Stimulated activated naive B cell treated with anti-CD40 and anti-IgM and Interleukin-4, amounts not matched to agents 10 μg/mL and 1 μg/mL and 100 μg/mL, for 72 hours (primary cell): Measurements from ENCODE around the gene MRPS23.

Experiments
- ATAC-seq, 2 donors: fragments of 150-1000 bp; cut with Tn5 transposase; replicated peaks; 2 replicates each; pipeline ENCODE4 v1.10.0; 2021; ENCODE audit warnings: moderate library complexity in 1 of 2
- DNase-seq: peaks from one replicate; pipeline ENCODE4 v3.0.0; 2021
- H3K27ac Mint-ChIP-seq: one replicate; pipeline ENCODE4 v1.8.0; 2022; ENCODE audit warnings: mild to moderate bottlenecking, mixed read lengths
- H3K27me3 Mint-ChIP-seq, 2 donors: one replicate each; pipeline ENCODE4 v1.8.0; 2022; ENCODE audit warnings: mixed read lengths in 2 of 2
- H3K36me3 Mint-ChIP-seq, 2 donors: one replicate each; pipeline ENCODE4 v1.8.0; 2022; ENCODE audit warnings: mixed read lengths in 2 of 2, mild to moderate bottlenecking in 1 of 2
- H3K4me1 Mint-ChIP-seq, 2 donors: one replicate each; pipeline ENCODE4 v1.8.0; 2022; ENCODE audit warnings: mixed read lengths in 2 of 2, mild to moderate bottlenecking in 1 of 2
- H3K4me3 Mint-ChIP-seq, 2 donors: one replicate each; pipeline ENCODE4 v1.8.0; 2022; ENCODE audit warnings: mild to moderate bottlenecking in 2 of 2, mixed read lengths in 2 of 2, moderate library complexity in 1 of 2
- H3K9me3 Mint-ChIP-seq, 2 donors: one replicate each; pipeline ENCODE4 v1.8.0; 2022; ENCODE audit warnings: mixed read lengths in 2 of 2, mild to moderate bottlenecking in 1 of 2

Gene MRPS23

GRCh38 chr17:57849874-57850754 is at the start of gene MRPS23:
Gene MRPS23, minus strand, starts transcription at chr17:57850044. Its CDS starts 34 bp downstream, at chr17:57850010.
- peak within 1 kb of the TSS; percentile 89 to 92 for H3K4me3 Mint-ChIP-seq
- H3K27ac Mint-ChIP-seq, result peak within 1 kb of the TSS; percentile 96
- ATAC-seq (peak; percentile 94 to 95), DNase-seq (peak; percentile 98)
- peaks cover 15 to 36% of the 10 kb centered on the region in 2 donors for H3K4me1 Mint-ChIP-seq
- peaks cover 7 to 18% of the 10 kb centered on the region in 2 donors for H3K36me3 Mint-ChIP-seq
- H3K9me3 Mint-ChIP-seq, result no peaks in the 10 kb centered on the region
- H3K27me3 Mint-ChIP-seq, result no peaks in the 10 kb centered on the region

- H3K36me3 Mint-ChIP-seq, result no peaks in the 10 kb centered on the region
- no peaks in the 10 kb centered on the region for H3K9me3 Mint-ChIP-seq
- ATAC-seq (no peak), DNase-seq (no peak)
- H3K27ac Mint-ChIP-seq, result no peak overlapping the region
- peaks cover 30 to 39% of the 10 kb centered on the region in 2 donors for H3K4me1 Mint-ChIP-seq
- H3K4me3 Mint-ChIP-seq, result no peak overlapping the region
- peaks cover 18 to 52% of the 10 kb centered on the region in 2 donors for H3K27me3 Mint-ChIP-seq
Measured at GRCh38 chr17:57899391-57899790, 49.5 kb upstream of the MRPS23 start.

GRCh38 chr17:57898487-57899311 is 48.9 kb upstream of the MRPS23 start:
- ATAC-seq (no peak), DNase-seq (no peak)
- peaks cover 17 to 50% of the 10 kb centered on the region in 2 donors for H3K27me3 Mint-ChIP-seq
- no peak overlapping the region for H3K4me3 Mint-ChIP-seq
- H3K27ac Mint-ChIP-seq, result no peak overlapping the region
- no peaks in the 10 kb centered on the region for H3K9me3 Mint-ChIP-seq
- H3K36me3 Mint-ChIP-seq, result no peaks in the 10 kb centered on the region
- H3K4me1 Mint-ChIP-seq, result peaks cover 27 to 33% of the 10 kb centered on the region in 2 donors

- no peaks in the 10 kb centered on the region for H3K36me3 Mint-ChIP-seq
- H3K27me3 Mint-ChIP-seq, result peaks cover 29 to 60% of the 10 kb centered on the region in 2 donors
- ATAC-seq (no peak), DNase-seq (no peak)
- H3K4me1 Mint-ChIP-seq, result peaks cover 12 to 23% of the 10 kb centered on the region in 2 donors
- H3K4me3 Mint-ChIP-seq, result no peak overlapping the region
- no peak overlapping the region for H3K27ac Mint-ChIP-seq
- no peaks in the 10 kb centered on the region for H3K9me3 Mint-ChIP-seq
Measured at GRCh38 chr17:57895382-57896060, 45.7 kb upstream of the MRPS23 start.

GRCh38 chr17:57894848-57895247 is 45.0 kb upstream of the MRPS23 start:
- no peak overlapping the region for H3K4me3 Mint-ChIP-seq
- DNase-seq, result no peak
- H3K9me3 Mint-ChIP-seq, result no peaks in the 10 kb centered on the region
- H3K36me3 Mint-ChIP-seq, result no peaks in the 10 kb centered on the region
- peaks cover 28 to 53% of the 10 kb centered on the region in 2 donors for H3K27me3 Mint-ChIP-seq
- peaks cover 10 to 19% of the 10 kb centered on the region in 2 donors for H3K4me1 Mint-ChIP-seq
- no peak overlapping the region for H3K27ac Mint-ChIP-seq
- peak; percentile 24 for ATAC-seq

- ATAC-seq, result peak; percentile 48 to 51
- Mint-ChIP-seq H3K4me3 (no peak overlapping the region), H3K36me3 (no peaks in the 10 kb centered on the region), H3K27ac (peak overlapping the region; percentile 54), H3K4me1 (peaks cover 4 to 10% of the 10 kb centered on the region in 2 donors), H3K9me3 (no peaks in the 10 kb centered on the region), H3K27me3 (peaks cover 28 to 40% of the 10 kb centered on the region in 2 donors)
- DNase-seq, result no peak
Measured at GRCh38 chr17:57892820-57893595, 43.2 kb upstream of the MRPS23 start.

- no peak overlapping the region for H3K27ac Mint-ChIP-seq
- no peaks in the 10 kb centered on the region for H3K36me3 Mint-ChIP-seq
- no peaks in the 10 kb centered on the region for H3K9me3 Mint-ChIP-seq
- H3K4me3 Mint-ChIP-seq, result no peak overlapping the region
- peak; percentile 61 for DNase-seq
- H3K27me3 Mint-ChIP-seq, result peaks cover 28 to 40% of the 10 kb centered on the region in 2 donors
- peaks cover 4 to 10% of the 10 kb centered on the region in 2 donors for H3K4me1 Mint-ChIP-seq
- peak; percentile 84 to 90 for ATAC-seq
Measured at GRCh38 chr17:57892146-57892819, 42.4 kb upstream of the MRPS23 start.

- H3K4me1 Mint-ChIP-seq, result peaks cover 4 to 10% of the 10 kb centered on the region in 2 donors
- DNase-seq, result no peak
- no peak overlapping the region for H3K4me3 Mint-ChIP-seq
- ATAC-seq, result no peak
- peaks cover 28 to 37% of the 10 kb centered on the region in 2 donors for H3K27me3 Mint-ChIP-seq
- no peak overlapping the region for H3K27ac Mint-ChIP-seq
- H3K9me3 Mint-ChIP-seq, result no peaks in the 10 kb centered on the region
- H3K36me3 Mint-ChIP-seq, result no peaks in the 10 kb centered on the region
Measured at GRCh38 chr17:57890857-57891232, 41.0 kb upstream of the MRPS23 start.

- ATAC-seq (no peak), DNase-seq (no peak)
- Mint-ChIP-seq H3K9me3 (no peaks in the 10 kb centered on the region), H3K4me3 (no peak overlapping the region), H3K27me3 (peaks cover 26 to 30% of the 10 kb centered on the region in 2 donors), H3K36me3 (no peaks in the 10 kb centered on the region), H3K27ac (no peak overlapping the region), H3K4me1 (peaks cover 4 to 10% of the 10 kb centered on the region in 2 donors)
Measured at GRCh38 chr17:57889892-57890856, 40.3 kb upstream of the MRPS23 start.

GRCh38 chr17:57889252-57889651 is 39.4 kb upstream of the MRPS23 start:
- H3K9me3 Mint-ChIP-seq, result no peaks in the 10 kb centered on the region
- H3K27ac Mint-ChIP-seq, result no peak overlapping the region
- no peak for ATAC-seq
- DNase-seq, result no peak
- peaks cover 0 to 2% of the 10 kb centered on the region in 2 donors for H3K36me3 Mint-ChIP-seq
- no peak overlapping the region for H3K4me3 Mint-ChIP-seq
- H3K27me3 Mint-ChIP-seq, result peaks cover 28 to 31% of the 10 kb centered on the region in 2 donors
- H3K4me1 Mint-ChIP-seq, result peaks cover 4 to 10% of the 10 kb centered on the region in 2 donors

- Mint-ChIP-seq H3K4me1 (peaks cover 4 to 10% of the 10 kb centered on the region in 2 donors), H3K9me3 (no peaks in the 10 kb centered on the region), H3K36me3 (peaks cover 0 to 2% of the 10 kb centered on the region in 2 donors), H3K27ac (no peak overlapping the region), H3K4me3 (no peak overlapping the region), H3K27me3 (peaks cover 25 to 27% of the 10 kb centered on the region in 2 donors)
- ATAC-seq, result no peak
- no peak for DNase-seq
Measured at GRCh38 chr17:57888311-57889216, 38.7 kb upstream of the MRPS23 start.
